ENCODE data around the gene CRACDL. TPM values are rescaled to one million over a fixed set of nuclear protein-coding genes. Genes with fewer than 3 reads are reported as not detected.
A peak's percentile ranks its signal among the peaks of the same experiment; 100 is the strongest.

Gene CRACDL
- total RNA-seq, 2 experiments from 2014 or later, result 0.18 to 0.97 TPM

- no peak for ATAC-seq
- no peaks in the 10 kb centered on the region for H3K9me3 Mint-ChIP-seq (ENCODE audit: insufficient read depth)
Measured at GRCh38 chr2:98773169-98773568, 162.9 kb downstream of the CRACDL start.

GRCh38 chr2:98772536-98772935 lies 163.5 kb downstream of the CRACDL start:
- H3K4me3 Mint-ChIP-seq, result peak overlapping the region; percentile 94

More at GRCh38 chr2:98773169-98773568, 162.9 kb downstream of the CRACDL start:
- Mint-ChIP-seq H3K27ac (peak overlapping the region; percentile 97), H3K27me3 (ENCODE audit: low read depth) (no peaks in the 10 kb centered on the region), H3K4me1 (ENCODE audit: low read depth) (peaks cover 58% of the 10 kb centered on the region), H3K36me3 (ENCODE audit: low read depth) (peaks cover 17% of the 10 kb centered on the region), H3K4me3 (peak overlapping the region; percentile 94)
- POLR2A ChIA-PET, result interaction anchor here (1.2 to 6.5 kb wide), 3 partner anchors 9 to 42 kb away, joined by 3 to 128 read pairs (median 3); partner anchors contain the start of gene MGAT4A
- no peak for DNase-seq
- CTCF ChIA-PET, result interaction anchor here (1.1 to 5.7 kb wide), 5 partner anchors 9 to 124 kb away, joined by 3 to 67 read pairs (median 3); partner anchors contain the start of gene MGAT4A

GRCh38 chr2:98771721-98772524 lies 164.1 kb downstream of the CRACDL start:
- H3K36me3 Mint-ChIP-seq (ENCODE audit: low read depth), result peaks cover 23% of the 10 kb centered on the region
- peak; percentile 71 for ATAC-seq
- DNase-seq, result peak; percentile 84
- H3K4me3 Mint-ChIP-seq, result peak overlapping the region; percentile 94
- peaks cover 71% of the 10 kb centered on the region for H3K4me1 Mint-ChIP-seq (ENCODE audit: low read depth)
- H3K27ac Mint-ChIP-seq, result peak overlapping the region; percentile 97
- no peaks in the 10 kb centered on the region for H3K9me3 Mint-ChIP-seq (ENCODE audit: insufficient read depth)
- CTCF ChIA-PET, result interaction anchor here (0.7 to 5.7 kb wide), 20 partner anchors 10 to 293 kb away, joined by 3 to 67 read pairs (median 4); partner anchors contain the start of gene MGAT4A
- no peaks in the 10 kb centered on the region for H3K27me3 Mint-ChIP-seq (ENCODE audit: low read depth)
- POLR2A ChIA-PET, result interaction anchor here (0.8 to 6.5 kb wide), 26 partner anchors 8 to 383 kb away, joined by 3 to 128 read pairs (median 6); partner anchors contain the start of genes LIPT1, MGAT4A and TSGA10

More at GRCh38 chr2:98772536-98772935, 163.5 kb downstream of the CRACDL start:
- H3K4me1 Mint-ChIP-seq (ENCODE audit: low read depth), result peaks cover 65% of the 10 kb centered on the region
- peaks cover 19% of the 10 kb centered on the region for H3K36me3 Mint-ChIP-seq (ENCODE audit: low read depth)
- H3K9me3 Mint-ChIP-seq (ENCODE audit: insufficient read depth), result no peaks in the 10 kb centered on the region
- ChIA-PET POLR2A (interaction anchor here (1.0 to 6.5 kb wide), 5 partner anchors 34 to 382 kb away, joined by 3 to 128 read pairs (median 15); partner anchors contain the start of genes LIPT1, MGAT4A and TSGA10), CTCF (interaction anchor here (1.2 to 5.7 kb wide), 7 partner anchors 15 to 123 kb away, joined by 3 to 67 read pairs (median 8); partner anchors contain the start of gene MGAT4A)
- H3K27ac Mint-ChIP-seq, result peak overlapping the region; percentile 97
- ATAC-seq (no peak), DNase-seq (no peak)
- no peaks in the 10 kb centered on the region for H3K27me3 Mint-ChIP-seq (ENCODE audit: low read depth)

- Mint-ChIP-seq H3K4me3 (peak overlapping the region; percentile 94), H3K4me1 (ENCODE audit: low read depth) (peaks cover 77% of the 10 kb centered on the region), H3K9me3 (ENCODE audit: insufficient read depth) (no peaks in the 10 kb centered on the region), H3K27ac (peak overlapping the region; percentile 97), H3K36me3 (ENCODE audit: low read depth) (peaks cover 27% of the 10 kb centered on the region), H3K27me3 (ENCODE audit: low read depth) (no peaks in the 10 kb centered on the region)
- ChIA-PET CTCF (interaction anchor here (0.7 to 5.7 kb wide), 20 partner anchors 10 to 294 kb away, joined by 3 to 67 read pairs (median 4); partner anchors contain the start of gene MGAT4A), POLR2A (interaction anchor here (0.7 to 6.5 kb wide), 28 partner anchors 9 to 409 kb away, joined by 3 to 128 read pairs (median 6); partner anchors contain the start of genes LIPT1, MGAT4A and TSGA10)
- ATAC-seq, result no peak
- no peak for DNase-seq
Measured at GRCh38 chr2:98771264-98771663, 164.8 kb downstream of the CRACDL start.

- no peaks in the 10 kb centered on the region for H3K27me3 Mint-ChIP-seq (ENCODE audit: low read depth)
- H3K27ac Mint-ChIP-seq, result peak overlapping the region; percentile 97
- peak; percentile 38 for DNase-seq
- ChIA-PET POLR2A (interaction anchor here (0.6 to 6.5 kb wide), 2 partner anchors 12 to 39 kb away, joined by 3 to 128 read pairs; partner anchors contain the start of gene MGAT4A), CTCF (interaction anchor here (5.7 kb wide), 1 partner anchor 38 kb away, joined by 67 read pairs; the partner anchor contains the start of gene MGAT4A)
- peak overlapping the region; percentile 94 for H3K4me3 Mint-ChIP-seq
- peaks cover 32% of the 10 kb centered on the region for H3K36me3 Mint-ChIP-seq (ENCODE audit: low read depth)
- no peak for ATAC-seq
- no peaks in the 10 kb centered on the region for H3K9me3 Mint-ChIP-seq (ENCODE audit: insufficient read depth)
- H3K4me1 Mint-ChIP-seq (ENCODE audit: low read depth), result peaks cover 89% of the 10 kb centered on the region
Measured at GRCh38 chr2:98769784-98770183, 166.2 kb downstream of the CRACDL start.

GRCh38 chr2:98769114-98769476 lies 166.9 kb downstream of the CRACDL start:
- H3K27me3 Mint-ChIP-seq (ENCODE audit: low read depth), result no peaks in the 10 kb centered on the region
- no peaks in the 10 kb centered on the region for H3K9me3 Mint-ChIP-seq (ENCODE audit: insufficient read depth)
- ChIA-PET POLR2A (interaction anchor here (0.6 to 6.5 kb wide), 3 partner anchors 11 to 39 kb away, joined by 3 to 128 read pairs (median 13); partner anchors contain the start of gene MGAT4A), CTCF (interaction anchor here (1.5 to 5.7 kb wide), 2 partner anchors 11 to 38 kb away, joined by 4 to 67 read pairs; partner anchors contain the start of gene MGAT4A)
- DNase-seq, result no peak
- peak overlapping the region; percentile 46 for H3K4me3 Mint-ChIP-seq
- peaks cover 37% of the 10 kb centered on the region for H3K36me3 Mint-ChIP-seq (ENCODE audit: low read depth)
- H3K4me1 Mint-ChIP-seq (ENCODE audit: low read depth), result peaks cover 90% of the 10 kb centered on the region
- no peak for ATAC-seq
- H3K27ac Mint-ChIP-seq, result peak overlapping the region; percentile 72

GRCh38 chr2:98768384-98769113 lies 167.5 kb downstream of the CRACDL start:
- H3K9me3 Mint-ChIP-seq (ENCODE audit: insufficient read depth), result no peaks in the 10 kb centered on the region
- H3K27ac Mint-ChIP-seq, result peak overlapping the region; percentile 72
- ATAC-seq, result no peak
- no peak for DNase-seq
- no peaks in the 10 kb centered on the region for H3K27me3 Mint-ChIP-seq (ENCODE audit: low read depth)
- POLR2A ChIA-PET, result interaction anchor here (1.2 to 3.4 kb wide), 3 partner anchors 38 to 112 kb away, joined by 3 to 13 read pairs (median 4); partner anchors contain the start of gene MGAT4A
- H3K4me1 Mint-ChIP-seq (ENCODE audit: low read depth), result peaks cover 90% of the 10 kb centered on the region
- H3K4me3 Mint-ChIP-seq, result peak overlapping the region; percentile 46
- peaks cover 37% of the 10 kb centered on the region for H3K36me3 Mint-ChIP-seq (ENCODE audit: low read depth)
- CTCF ChIA-PET, result interaction anchor here (1.0 to 5.7 kb wide), 6 partner anchors 11 to 411 kb away, joined by 3 to 67 read pairs (median 4); partner anchors contain the start of gene MGAT4A

- peaks cover 89% of the 10 kb centered on the region for H3K4me1 Mint-ChIP-seq (ENCODE audit: low read depth)
- no peak for ATAC-seq
- no peak overlapping the region for H3K4me3 Mint-ChIP-seq
- ChIA-PET CTCF (interaction anchor here (0.9 to 1.2 kb wide), 2 partner anchors 9 to 19 kb away, joined by 3 read pairs; no protein-coding TSS in a partner anchor), POLR2A (interaction anchor here (1.1 kb wide), 1 partner anchor 9 kb away, joined by 3 read pairs; no protein-coding TSS in a partner anchor)
- no peak overlapping the region for H3K27ac Mint-ChIP-seq
- DNase-seq, result no peak
- H3K36me3 Mint-ChIP-seq (ENCODE audit: low read depth), result peaks cover 37% of the 10 kb centered on the region
- no peaks in the 10 kb centered on the region for H3K9me3 Mint-ChIP-seq (ENCODE audit: insufficient read depth)
- no peaks in the 10 kb centered on the region for H3K27me3 Mint-ChIP-seq (ENCODE audit: low read depth)
Measured at GRCh38 chr2:98764499-98764898, 171.5 kb downstream of the CRACDL start.

GRCh38 chr2:98763209-98763951 lies 172.6 kb downstream of the CRACDL start:
- H3K9me3 Mint-ChIP-seq (ENCODE audit: insufficient read depth), result no peaks in the 10 kb centered on the region
- CTCF ChIA-PET, result interaction anchor here (0.6 to 1.6 kb wide), 6 partner anchors 11 to 114 kb away, joined by 3 to 4 read pairs (median 3); no protein-coding TSS in a partner anchor
- POLR2A ChIA-PET, result no interaction called here
- DNase-seq (no peak), ATAC-seq (no peak)
- peaks cover 28% of the 10 kb centered on the region for H3K36me3 Mint-ChIP-seq (ENCODE audit: low read depth)
- H3K4me1 Mint-ChIP-seq (ENCODE audit: low read depth), result peaks cover 87% of the 10 kb centered on the region
- H3K27ac Mint-ChIP-seq, result no peak overlapping the region
- H3K4me3 Mint-ChIP-seq, result no peak overlapping the region
- H3K27me3 Mint-ChIP-seq (ENCODE audit: low read depth), result no peaks in the 10 kb centered on the region

- Mint-ChIP-seq H3K36me3 (ENCODE audit: low read depth) (peaks cover 22% of the 10 kb centered on the region), H3K27ac (peak overlapping the region; percentile 64), H3K4me1 (ENCODE audit: low read depth) (peaks cover 87% of the 10 kb centered on the region), H3K27me3 (ENCODE audit: low read depth) (no peaks in the 10 kb centered on the region), H3K4me3 (no peak overlapping the region), H3K9me3 (ENCODE audit: insufficient read depth) (no peaks in the 10 kb centered on the region)
- DNase-seq, result no peak
- no peak for ATAC-seq
- CTCF ChIA-PET, result interaction anchor here (1.1 to 1.7 kb wide), 3 partner anchors 9 to 34 kb away, joined by 4 to 5 read pairs (median 4); no protein-coding TSS in a partner anchor
- POLR2A ChIA-PET, result interaction anchor here (0.7 to 1.1 kb wide), 3 partner anchors 10 to 31 kb away, joined by 3 to 7 read pairs (median 5); partner anchors contain the start of gene MGAT4A
Measured at GRCh38 chr2:98761909-98762308, 174.1 kb downstream of the CRACDL start.
